ENCODE results near the gene RABL6.

Gene RABL6

GRCh38 chr9:136850866-136851775, 43.4 kb downstream of the RABL6 start:
- Histone ChIP-seq H3K36me3 (replicated peaks) (peaks cover 17% of the 10 kb centered on the region), H3K4me1 (peaks cover 14% of the 10 kb centered on the region), H3K27me3 (ENCODE audit: low read depth) (no peaks in the 10 kb centered on the region), H3K9me3 (no peaks in the 10 kb centered on the region), H3K4me3 (no peak overlapping the region)
- no peak for DNase-seq (ENCODE audit: low spot score in 2 of 2)
- in situ Hi-C loops (cut with MboI; ENCODE audit: low sequenced_read_pairs): no loop called here

GRCh38 chr9:136851941-136852663, 44.4 kb downstream of the RABL6 start, which contains the start of gene MAMDC4:
MAMDC4 (plus strand) TSS chr9:136852346; CDS start chr9:136852417, 71 bp downstream.
- no peak within 1 kb of the TSS for H3K4me3 ChIP-seq
- DNase-seq (ENCODE audit: low spot score in 2 of 2): no peak
- H3K9me3 ChIP-seq: no peaks in the 10 kb centered on the region
- peaks cover 17% of the 10 kb centered on the region for H3K36me3 ChIP-seq (replicated peaks)
- H3K27me3 ChIP-seq (ENCODE audit: low read depth): no peaks in the 10 kb centered on the region
- in situ Hi-C loops (cut with MboI; ENCODE audit: low sequenced_read_pairs): no loop called here
- H3K4me1 ChIP-seq: peaks cover 14% of the 10 kb centered on the region

GRCh38 chr9:136852664-136853595, 45.2 kb downstream of the RABL6 start:
- Histone ChIP-seq H3K9me3 (no peaks in the 10 kb centered on the region), H3K27me3 (ENCODE audit: low read depth) (no peaks in the 10 kb centered on the region), H3K4me3 (no peak overlapping the region), H3K4me1 (peaks cover 9% of the 10 kb centered on the region), H3K36me3 (replicated peaks) (peaks cover 17% of the 10 kb centered on the region)
- DNase-seq (ENCODE audit: low spot score in 2 of 2): peak in 1 of 2 experiments; percentile 11
- in situ Hi-C loops (cut with MboI; ENCODE audit: low sequenced_read_pairs): no loop called here

DNA sequence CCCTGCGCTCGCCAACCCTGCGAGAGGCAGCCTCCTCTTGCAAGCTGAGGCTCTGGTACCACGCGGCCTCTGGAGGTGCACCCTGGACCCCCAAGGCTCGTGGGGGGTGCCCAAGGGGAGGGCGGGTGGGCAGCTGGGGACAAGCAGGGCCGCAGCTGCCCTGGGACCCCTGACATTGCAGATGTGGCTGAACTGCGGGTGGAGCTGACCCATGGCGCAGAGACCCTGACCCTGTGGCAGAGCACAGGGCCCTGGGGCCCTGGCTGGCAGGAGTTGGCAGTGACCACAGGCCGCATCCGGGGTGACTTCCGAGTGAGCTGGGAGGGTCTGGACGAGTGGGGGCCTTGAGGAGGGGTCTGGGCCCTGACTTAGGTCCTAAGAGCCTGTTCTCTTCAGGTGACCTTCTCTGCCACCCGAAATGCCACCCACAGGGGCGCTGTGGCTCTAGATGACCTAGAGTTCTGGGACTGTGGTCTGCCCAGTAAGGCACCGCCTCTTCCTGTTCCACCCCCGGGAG, 45.9 kb downstream of the RABL6 start:
- H3K4me3 ChIP-seq: no peak overlapping the region
- peaks cover 17% of the 10 kb centered on the region for H3K36me3 ChIP-seq (replicated peaks)
- DNase-seq (ENCODE audit: low spot score in 2 of 2): peak in 1 of 2 experiments; percentile 12
- H3K4me1 ChIP-seq: peaks cover 8% of the 10 kb centered on the region; the same call in 1 of the 2 replicates
- H3K9me3 ChIP-seq: no peaks in the 10 kb centered on the region
- H3K27me3 ChIP-seq (ENCODE audit: low read depth): no peaks in the 10 kb centered on the region
- in situ Hi-C loops (cut with MboI; ENCODE audit: low sequenced_read_pairs): no loop called here

DNA sequence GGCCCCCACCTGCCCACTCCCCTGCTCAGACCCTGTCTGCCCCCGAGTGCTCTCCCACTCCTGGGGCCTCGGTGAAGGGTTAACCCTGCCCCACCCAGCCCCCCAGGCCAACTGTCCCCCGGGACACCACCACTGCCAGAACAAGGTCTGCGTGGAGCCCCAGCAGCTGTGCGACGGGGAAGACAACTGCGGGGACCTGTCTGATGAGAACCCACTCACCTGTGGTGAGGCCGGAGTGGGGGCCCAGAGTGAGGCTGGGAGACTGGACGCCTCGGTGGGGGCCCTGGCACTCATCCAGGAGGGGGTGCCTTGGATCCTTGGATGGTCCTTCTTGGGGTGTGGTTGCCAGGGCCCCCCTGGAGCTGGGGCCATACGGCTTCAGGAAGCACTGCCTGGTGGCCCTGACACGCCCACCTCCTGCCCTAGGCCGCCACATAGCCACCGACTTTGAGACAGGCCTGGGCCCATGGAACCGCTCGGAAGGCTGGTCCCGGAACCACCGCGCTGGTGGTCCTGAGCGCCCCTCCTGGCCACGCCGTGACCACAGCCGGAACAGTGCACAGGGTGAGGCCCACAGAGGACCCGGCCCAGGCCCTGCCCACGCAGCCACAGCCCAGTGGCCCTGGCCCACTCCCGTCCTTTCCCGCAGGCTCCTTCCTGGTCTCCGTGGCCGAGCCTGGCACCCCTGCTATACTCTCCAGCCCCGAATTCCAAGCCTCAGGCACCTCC, 46.5 kb downstream of the RABL6 start:
- Histone ChIP-seq H3K4me3 (no peak overlapping the region), H3K27me3 (ENCODE audit: low read depth) (no peaks in the 10 kb centered on the region), H3K4me1 (peaks cover 8% of the 10 kb centered on the region; the same call in 1 of the 2 replicates), H3K9me3 (no peaks in the 10 kb centered on the region), H3K36me3 (replicated peaks) (peaks cover 17% of the 10 kb centered on the region)
- DNase-seq (ENCODE audit: low spot score in 2 of 2): peak in 1 of 2 experiments; percentile 13
- in situ Hi-C loops (cut with MboI; ENCODE audit: low sequenced_read_pairs): no loop called here

DNA sequence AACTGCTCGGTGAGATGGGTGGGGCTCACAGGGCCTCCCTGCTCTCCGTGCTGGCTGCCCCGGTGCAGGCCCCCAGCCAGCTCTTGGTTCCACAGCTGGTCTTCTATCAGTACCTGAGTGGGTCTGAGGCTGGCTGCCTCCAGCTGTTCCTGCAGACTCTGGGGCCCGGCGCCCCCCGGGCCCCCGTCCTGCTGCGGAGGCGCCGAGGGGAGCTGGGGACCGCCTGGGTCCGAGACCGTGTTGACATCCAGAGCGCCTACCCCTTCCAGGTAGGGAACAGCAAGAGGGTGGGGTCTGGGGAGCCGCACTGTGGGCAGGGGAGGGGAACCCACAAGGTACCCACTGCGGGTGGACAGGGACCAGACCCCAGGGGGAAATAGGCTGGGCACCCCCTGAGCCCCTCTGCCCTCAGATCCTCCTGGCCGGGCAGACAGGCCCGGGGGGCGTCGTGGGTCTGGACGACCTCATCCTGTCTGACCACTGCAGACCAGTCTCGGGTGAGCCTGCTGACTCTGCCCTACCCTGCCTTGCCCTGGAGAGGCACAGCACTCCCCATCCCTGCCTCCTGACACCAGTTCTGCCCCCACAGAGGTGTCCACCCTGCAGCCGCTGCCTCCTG, 47.2 kb downstream of the RABL6 start:
- H3K9me3 ChIP-seq: no peaks in the 10 kb centered on the region
- in situ Hi-C loops (cut with MboI; ENCODE audit: low sequenced_read_pairs): no loop called here
- H3K27me3 ChIP-seq (ENCODE audit: low read depth): no peaks in the 10 kb centered on the region
- H3K36me3 ChIP-seq (replicated peaks): peaks cover 17% of the 10 kb centered on the region
- peaks cover 5% of the 10 kb centered on the region; the same call in 1 of the 2 replicates for H3K4me1 ChIP-seq
- H3K4me3 ChIP-seq: no peak overlapping the region
- DNase-seq (ENCODE audit: low spot score in 2 of 2): no peak

DNA sequence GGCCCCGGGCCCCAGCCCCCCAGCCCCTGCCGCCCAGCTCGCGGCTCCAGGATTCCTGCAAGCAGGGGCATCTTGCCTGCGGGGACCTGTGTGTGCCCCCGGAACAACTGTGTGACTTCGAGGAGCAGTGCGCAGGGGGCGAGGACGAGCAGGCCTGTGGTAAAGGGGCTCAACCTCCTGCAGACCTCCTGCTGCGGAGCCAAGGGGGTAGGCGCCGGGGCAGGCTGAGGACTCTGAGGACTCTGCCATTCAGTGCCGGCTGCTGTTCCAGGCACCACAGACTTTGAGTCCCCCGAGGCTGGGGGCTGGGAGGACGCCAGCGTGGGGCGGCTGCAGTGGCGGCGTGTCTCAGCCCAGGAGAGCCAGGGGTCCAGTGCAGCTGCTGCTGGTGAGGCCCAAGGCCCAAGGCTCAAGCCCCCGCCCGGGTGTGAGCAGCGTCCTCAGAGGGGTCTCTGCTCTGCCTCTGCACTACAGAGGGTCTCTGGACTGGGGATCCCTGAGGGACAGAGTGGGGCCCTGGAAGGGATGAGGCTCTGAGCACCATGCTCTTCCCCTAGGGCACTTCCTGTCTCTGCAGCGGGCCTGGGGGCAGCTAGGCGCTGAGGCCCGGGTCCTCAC, 47.8 kb downstream of the RABL6 start:
- Histone ChIP-seq H3K4me1 (no peaks in the 10 kb centered on the region), H3K4me3 (no peak overlapping the region), H3K27me3 (ENCODE audit: low read depth) (no peaks in the 10 kb centered on the region), H3K9me3 (no peaks in the 10 kb centered on the region), H3K36me3 (replicated peaks) (peaks cover 12% of the 10 kb centered on the region)
- peak in 1 of 2 experiments; percentile 12 for DNase-seq (ENCODE audit: low spot score in 2 of 2)
- in situ Hi-C loops (cut with MboI; ENCODE audit: low sequenced_read_pairs): no loop called here

GRCh38 chr9:136856079-136856476, 48.3 kb downstream of the RABL6 start:
- DNase-seq (ENCODE audit: low spot score in 2 of 2): peak in 1 of 2 experiments; percentile 8
- H3K9me3 ChIP-seq: no peaks in the 10 kb centered on the region
- no peaks in the 10 kb centered on the region for H3K4me1 ChIP-seq
- peaks cover 12% of the 10 kb centered on the region for H3K36me3 ChIP-seq (replicated peaks)
- in situ Hi-C loops (cut with MboI; ENCODE audit: low sequenced_read_pairs): no loop called here
- H3K4me3 ChIP-seq: no peak overlapping the region
- no peaks in the 10 kb centered on the region for H3K27me3 ChIP-seq (ENCODE audit: low read depth)

- in situ Hi-C loops (cut with MboI; ENCODE audit: low sequenced_read_pairs): no loop called here
- peaks cover 15% of the 10 kb centered on the region for H3K36me3 ChIP-seq (replicated peaks)
- no peaks in the 10 kb centered on the region for H3K9me3 ChIP-seq
- H3K4me3 ChIP-seq: no peak overlapping the region
- H3K4me1 ChIP-seq: no peaks in the 10 kb centered on the region
- peak in 1 of 2 experiments; percentile 12 for DNase-seq (ENCODE audit: low spot score in 2 of 2)
- H3K27me3 ChIP-seq (ENCODE audit: low read depth): no peaks in the 10 kb centered on the region
Observed at GRCh38 chr9:136856541-136857141, 48.9 kb downstream of the RABL6 start.

DNA sequence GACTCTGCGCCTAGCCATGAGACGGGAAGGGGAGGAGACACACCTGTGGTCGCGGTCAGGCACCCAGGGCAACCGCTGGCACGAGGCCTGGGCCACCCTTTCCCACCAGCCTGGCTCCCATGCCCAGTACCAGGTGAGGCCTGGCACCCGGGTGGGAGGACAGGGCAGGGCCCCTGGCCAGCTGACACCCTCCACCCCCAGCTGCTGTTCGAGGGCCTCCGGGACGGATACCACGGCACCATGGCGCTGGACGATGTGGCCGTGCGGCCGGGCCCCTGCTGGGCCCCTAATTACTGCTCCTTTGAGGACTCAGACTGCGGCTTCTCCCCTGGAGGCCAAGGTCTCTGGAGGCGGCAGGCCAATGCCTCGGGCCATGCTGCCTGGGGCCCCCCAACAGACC, 49.4 kb downstream of the RABL6 start:
- in situ Hi-C loops (cut with MboI; ENCODE audit: low sequenced_read_pairs): no loop called here
- Histone ChIP-seq H3K4me1 (no peaks in the 10 kb centered on the region), H3K27me3 (ENCODE audit: low read depth) (no peaks in the 10 kb centered on the region), H3K36me3 (replicated peaks) (peaks cover 17% of the 10 kb centered on the region), H3K9me3 (no peaks in the 10 kb centered on the region), H3K4me3 (no peak overlapping the region)
- DNase-seq (ENCODE audit: low spot score in 2 of 2): no peak

- peaks cover 23% of the 10 kb centered on the region for H3K36me3 ChIP-seq (replicated peaks)
- DNase-seq (ENCODE audit: low spot score in 2 of 2): peak in 1 of 2 experiments; percentile 10
- H3K4me1 ChIP-seq: no peaks in the 10 kb centered on the region
Observed at GRCh38 chr9:136857581-136858412, 50.0 kb downstream of the RABL6 start.

More at GRCh38 chr9:136857581-136858412, 50.0 kb downstream of the RABL6 start:
- in situ Hi-C loops (cut with MboI; ENCODE audit: low sequenced_read_pairs): no loop called here
- Histone ChIP-seq H3K27me3 (ENCODE audit: low read depth) (no peaks in the 10 kb centered on the region), H3K9me3 (no peaks in the 10 kb centered on the region), H3K4me3 (no peak overlapping the region)
